GM18526 (cell line): ENCODE results near the gene IMMP2L.

Experiments used
- POLR2A ChIP-seq: IDR thresholded peaks from 3 replicates; pipeline ENCODE4 v1.6.1; 2011; ENCODE audit not compliant: insufficient read length; ENCODE audit errors: extremely low read depth

Gene IMMP2L

GRCh38 chr7:110688908-110689307 lies 873.4 kb downstream of the IMMP2L start:
- no peak for TF ChIP-seq POLR2A

GRCh38 chr7:110685899-110686298 lies 876.4 kb downstream of the IMMP2L start:
- TF ChIP-seq POLR2A, result no peak

DNA sequence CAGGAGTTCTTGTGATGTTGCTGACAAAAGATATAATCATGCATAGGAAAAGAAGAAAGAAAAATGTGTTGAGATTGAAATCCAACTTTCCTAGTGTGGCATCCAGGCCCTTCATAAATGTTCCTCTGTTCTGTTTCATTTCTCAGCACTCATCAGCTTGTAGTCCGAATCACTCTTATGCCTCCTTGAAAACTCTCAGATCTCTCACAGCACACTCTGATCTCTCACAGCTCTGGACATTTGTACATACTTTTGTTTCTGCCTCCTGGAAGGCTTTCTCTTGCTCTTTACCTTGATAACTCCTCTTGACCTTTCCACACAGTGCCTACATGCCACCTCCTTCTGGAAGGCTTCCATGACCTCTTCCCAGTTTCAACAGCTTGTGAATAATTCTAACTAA lies 880.4 kb downstream of the IMMP2L start:
- TF ChIP-seq POLR2A, result no peak

GRCh38 chr7:110677405-110677804 lies 884.9 kb downstream of the IMMP2L start:
- TF ChIP-seq POLR2A, result no peak

DNA sequence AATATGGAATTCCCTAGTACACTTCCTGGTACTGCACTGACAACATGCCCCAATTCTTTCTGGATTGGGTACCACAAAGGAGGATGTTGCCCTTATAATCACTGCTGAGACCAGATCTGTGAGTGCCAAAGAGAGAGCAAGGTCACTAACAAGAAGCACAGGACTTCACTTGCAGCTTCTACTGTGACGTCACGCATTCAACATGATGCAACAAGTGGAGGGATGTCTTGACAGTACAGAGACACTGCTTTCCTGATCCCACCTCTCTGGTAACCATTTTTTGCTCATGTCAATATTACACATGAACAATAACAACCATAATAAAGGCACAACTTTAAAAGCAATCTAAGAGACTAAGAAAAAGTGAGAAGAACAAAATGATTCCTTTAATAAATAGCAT lies 885.5 kb downstream of the IMMP2L start:
- no peak for TF ChIP-seq POLR2A

DNA sequence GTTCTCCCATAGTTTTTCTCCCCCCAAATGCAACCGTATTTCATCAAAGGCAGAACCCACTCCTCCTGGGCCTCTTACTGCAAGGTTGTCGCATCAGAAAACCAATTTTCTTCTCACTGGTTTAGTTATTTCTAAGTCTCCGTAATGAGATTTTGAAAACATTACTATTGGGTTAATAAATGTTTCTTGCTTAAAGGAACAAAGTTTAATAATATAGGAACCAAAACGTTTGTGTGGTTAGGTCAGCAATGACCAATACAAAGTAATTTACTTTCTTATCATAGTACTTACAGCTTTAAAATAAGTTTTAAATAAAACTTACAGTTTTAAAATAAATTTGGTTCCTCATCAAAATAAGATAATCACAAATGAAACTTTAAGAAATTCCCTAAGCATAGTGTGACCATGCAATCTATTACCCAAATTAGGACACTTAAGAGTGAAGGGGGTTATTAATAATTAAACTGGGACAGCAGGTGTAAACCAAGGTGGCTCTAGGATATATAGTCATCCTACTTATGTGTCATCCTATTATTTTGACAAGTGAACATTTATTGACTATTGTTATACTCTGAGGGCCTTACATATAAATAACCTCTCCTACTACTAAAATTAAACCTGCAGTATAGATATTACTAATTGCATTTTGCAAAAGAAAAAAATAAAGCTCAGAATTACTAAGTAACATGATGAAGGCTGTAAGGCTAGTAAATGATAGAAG lies 886.7 kb downstream of the IMMP2L start:
- no peak for TF ChIP-seq POLR2A

GRCh38 chr7:110673148-110673547 lies 889.1 kb downstream of the IMMP2L start:
- TF ChIP-seq POLR2A, result no peak

- no peak for TF ChIP-seq POLR2A
Observed at GRCh38 chr7:110669410-110669809, 892.9 kb downstream of the IMMP2L start.

- no peak for TF ChIP-seq POLR2A
Observed at GRCh38 chr7:110664803-110665202, 897.5 kb downstream of the IMMP2L start.

GRCh38 chr7:110650328-110650727 lies 912.0 kb downstream of the IMMP2L start:
- TF ChIP-seq POLR2A, result no peak

- TF ChIP-seq POLR2A, result no peak
Observed at GRCh38 chr7:110647266-110647665, 915.0 kb downstream of the IMMP2L start.

GRCh38 chr7:110646804-110647203 lies 915.5 kb downstream of the IMMP2L start:
- no peak for TF ChIP-seq POLR2A

DNA sequence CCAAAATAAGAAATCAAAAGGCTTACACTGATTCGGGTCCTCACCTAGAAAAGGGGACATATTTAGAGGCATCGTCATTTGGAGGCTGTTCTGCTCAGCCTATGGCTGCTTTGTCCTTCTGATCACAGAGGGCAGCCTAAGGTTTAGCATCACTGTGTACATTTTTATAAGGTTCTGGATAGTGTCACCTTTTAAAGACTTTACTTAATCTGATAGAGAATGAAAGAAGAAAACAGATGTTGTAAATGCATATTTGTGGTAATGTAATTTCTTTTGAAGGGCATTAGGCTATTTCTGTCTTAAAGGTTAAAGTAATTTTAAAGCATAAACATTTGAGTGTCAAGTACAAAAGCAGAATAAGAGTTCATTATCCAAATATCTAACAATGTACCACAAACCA lies 916.7 kb downstream of the IMMP2L start:
- no peak for TF ChIP-seq POLR2A

DNA sequence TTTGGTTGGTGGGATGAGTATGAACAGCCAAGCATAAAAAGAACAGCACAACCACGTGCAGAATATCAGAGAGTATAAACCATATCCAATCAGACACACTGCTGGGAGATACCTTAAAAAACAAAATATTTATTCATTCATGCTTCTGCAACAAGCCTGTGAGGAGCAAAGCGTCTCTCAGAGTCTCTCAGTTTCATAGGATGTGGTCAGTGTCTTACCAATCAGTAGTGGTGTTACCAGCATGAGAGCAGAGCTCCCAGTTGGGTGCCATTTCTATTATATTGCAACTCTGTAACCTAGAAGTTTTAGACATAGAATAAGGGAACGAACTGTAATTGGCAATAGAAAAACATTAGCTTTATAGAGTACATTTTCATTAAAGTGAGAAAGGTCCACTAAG lies 917.2 kb downstream of the IMMP2L start:
- no peak for TF ChIP-seq POLR2A

DNA sequence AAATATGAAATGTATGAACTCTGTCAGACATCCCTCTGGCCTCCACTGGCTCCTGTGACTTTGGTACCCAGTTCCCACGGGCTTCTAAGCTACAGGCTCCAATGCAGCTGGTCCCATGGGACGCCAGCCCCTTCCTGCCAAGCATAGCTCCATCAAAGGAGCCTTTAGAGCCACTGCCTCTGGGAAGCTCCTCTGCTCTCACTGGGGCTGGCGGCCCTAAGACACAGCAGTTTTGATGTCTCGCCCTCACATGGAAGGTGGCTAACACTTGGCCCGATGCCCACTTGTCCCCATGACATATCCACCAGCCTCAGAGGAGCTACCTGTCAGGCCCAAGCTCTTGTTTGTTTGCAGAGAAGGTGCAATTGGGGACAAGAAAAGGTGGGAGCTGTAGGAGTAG lies 925.0 kb downstream of the IMMP2L start:
- no peak for TF ChIP-seq POLR2A

GRCh38 chr7:110633313-110633712 lies 929.0 kb downstream of the IMMP2L start:
- TF ChIP-seq POLR2A, result no peak

DNA sequence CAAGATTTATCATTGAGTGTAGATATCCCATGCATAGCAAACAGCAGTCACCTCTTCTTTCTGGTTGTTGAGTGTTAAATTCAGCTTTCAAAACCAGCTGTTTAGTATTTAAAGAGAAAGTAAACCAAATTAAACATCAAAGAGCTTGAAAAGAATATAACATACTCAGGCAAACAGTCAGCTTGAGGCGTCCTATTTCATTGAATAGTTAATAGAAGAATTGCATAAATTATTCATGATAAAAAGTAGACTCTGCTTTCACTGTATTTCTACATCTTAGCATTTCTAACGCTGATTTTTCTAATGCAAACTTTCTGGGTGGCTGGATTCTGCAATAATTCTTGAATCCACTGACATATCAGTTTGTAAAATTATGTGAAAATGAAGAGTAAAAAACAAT lies 935.9 kb downstream of the IMMP2L start:
- TF ChIP-seq POLR2A, result no peak
